ENCODE results near the gene TTLL4. TPM values are rescaled to one million over a fixed set of nuclear protein-coding genes. Genes with fewer than 3 reads are reported as not detected.

TTLL4 gene
- total RNA-seq, 2 donors from 2014 or later = 96.5 to 99.0 TPM

- no peak overlapping the region for H3K27ac Mint-ChIP-seq
- TF ChIP-seq, protein P1, sequence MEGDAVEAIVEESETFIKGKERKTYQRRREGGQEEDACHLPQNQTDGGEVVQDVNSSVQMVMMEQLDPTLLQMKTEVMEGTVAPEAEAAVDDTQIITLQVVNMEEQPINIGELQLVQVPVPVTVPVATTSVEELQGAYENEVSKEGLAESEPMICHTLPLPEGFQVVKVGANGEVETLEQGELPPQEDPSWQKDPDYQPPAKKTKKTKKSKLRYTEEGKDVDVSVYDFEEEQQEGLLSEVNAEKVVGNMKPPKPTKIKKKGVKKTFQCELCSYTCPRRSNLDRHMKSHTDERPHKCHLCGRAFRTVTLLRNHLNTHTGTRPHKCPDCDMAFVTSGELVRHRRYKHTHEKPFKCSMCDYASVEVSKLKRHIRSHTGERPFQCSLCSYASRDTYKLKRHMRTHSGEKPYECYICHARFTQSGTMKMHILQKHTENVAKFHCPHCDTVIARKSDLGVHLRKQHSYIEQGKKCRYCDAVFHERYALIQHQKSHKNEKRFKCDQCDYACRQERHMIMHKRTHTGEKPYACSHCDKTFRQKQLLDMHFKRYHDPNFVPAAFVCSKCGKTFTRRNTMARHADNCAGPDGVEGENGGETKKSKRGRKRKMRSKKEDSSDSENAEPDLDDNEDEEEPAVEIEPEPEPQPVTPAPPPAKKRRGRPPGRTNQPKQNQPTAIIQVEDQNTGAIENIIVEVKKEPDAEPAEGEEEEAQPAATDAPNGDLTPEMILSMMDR (conservative IDR thresholded peaks at IDR 0.05) = no peak
- 81 to 83% methylated on average over 1 of the region's 1 CpG for whole genome bisulfite sequencing, 2 experiments (ENCODE audit: insufficient coverage in 1 of 2, insufficient read length in 1 of 2)
These were observed 11.8 kb downstream of the TTLL4 start for GRCh38 chr2:218722419-218722818.

GRCh38 chr2:218722876-218723785 lies 12.5 kb downstream of the TTLL4 start:
- Histone ChIP-seq H3K9ac (ENCODE audit: extremely low read depth, low read length, poor library complexity, severe bottlenecking) (no peak overlapping the region), H3K4me1 (ENCODE audit: control insufficient read depth, insufficient read depth, low read length) (peaks cover 11% of the 10 kb centered on the region), H3K27ac (ENCODE audit: low read depth, low read length) (no peak overlapping the region), H3K27me3 (ENCODE audit: control insufficient read depth, insufficient read depth, low read length, poor library complexity, severe bottlenecking) (no peaks in the 10 kb centered on the region), H3K4me3 (ENCODE audit: low read length) (no peak overlapping the region), H3K36me3 (ENCODE audit: control insufficient read depth, insufficient read depth, low read length) (peaks cover 22% of the 10 kb centered on the region), H3K9me3 (ENCODE audit: control insufficient read depth, low read length) (peaks cover 30% of the 10 kb centered on the region)
- peaks cover 36% of the 10 kb centered on the region for H3K4me1 Mint-ChIP-seq
- H3K4me3 Mint-ChIP-seq = no peak overlapping the region
- H3K36me3 Mint-ChIP-seq (ENCODE audit: low read depth) = peaks cover 44% of the 10 kb centered on the region
- H3K27ac Mint-ChIP-seq = no peak overlapping the region
- no peak for DNase-seq
- H3K27me3 Mint-ChIP-seq (ENCODE audit: insufficient read depth) = no peaks in the 10 kb centered on the region
- 80 to 94% methylated on average over 1 of the region's 1 CpG for WGBS, 2 experiments (ENCODE audit: insufficient coverage in 1 of 2, insufficient read length in 1 of 2)
- TF ChIP-seq, protein P1 (conservative IDR thresholded peaks at IDR 0.05) = no peak
- H3K9me3 Mint-ChIP-seq = peaks cover 27% of the 10 kb centered on the region

More at GRCh38 chr2:218722419-218722818, 11.8 kb downstream of the TTLL4 start:
- no peaks in the 10 kb centered on the region for H3K27me3 ChIP-seq (ENCODE audit: control insufficient read depth, insufficient read depth, low read length, poor library complexity, severe bottlenecking)
- Mint-ChIP-seq H3K27me3 (ENCODE audit: insufficient read depth) (no peaks in the 10 kb centered on the region), H3K36me3 (ENCODE audit: low read depth) (peaks cover 41% of the 10 kb centered on the region), H3K4me3 (no peak overlapping the region), H3K4me1 (peaks cover 36% of the 10 kb centered on the region), H3K9me3 (peaks cover 22% of the 10 kb centered on the region)
- no peak overlapping the region for H3K9ac ChIP-seq (ENCODE audit: extremely low read depth, low read length, poor library complexity, severe bottlenecking)
- H3K9me3 ChIP-seq (ENCODE audit: control insufficient read depth, low read length) = peaks cover 25% of the 10 kb centered on the region
- H3K27ac ChIP-seq (ENCODE audit: low read depth, low read length) = no peak overlapping the region
- no peak for DNase-seq
- peaks cover 11% of the 10 kb centered on the region for H3K4me1 ChIP-seq (ENCODE audit: control insufficient read depth, insufficient read depth, low read length)
- peaks cover 21% of the 10 kb centered on the region for H3K36me3 ChIP-seq (ENCODE audit: control insufficient read depth, insufficient read depth, low read length)
- no peak overlapping the region for H3K4me3 ChIP-seq (ENCODE audit: low read length)

- Mint-ChIP-seq H3K36me3 (ENCODE audit: low read depth) (peaks cover 49% of the 10 kb centered on the region), H3K4me3 (no peak overlapping the region), H3K9me3 (peaks cover 32% of the 10 kb centered on the region), H3K27me3 (ENCODE audit: insufficient read depth) (no peaks in the 10 kb centered on the region), H3K27ac (no peak overlapping the region), H3K4me1 (peaks cover 24% of the 10 kb centered on the region)
- TF ChIP-seq, protein P1 (conservative IDR thresholded peaks at IDR 0.05) = no peak
- peak overlapping the region; percentile 6 for H3K4me3 ChIP-seq (ENCODE audit: low read length)
- H3K27ac ChIP-seq (ENCODE audit: low read depth, low read length) = no peak overlapping the region
- WGBS, 2 experiments (ENCODE audit: insufficient coverage in 1 of 2, insufficient read length in 1 of 2) = 93 to 97% methylated on average over 5 to 6 of the region's 6 CpGs
- peaks cover 10% of the 10 kb centered on the region for H3K4me1 ChIP-seq (ENCODE audit: control insufficient read depth, insufficient read depth, low read length)
- H3K9me3 ChIP-seq (ENCODE audit: control insufficient read depth, low read length) = peaks cover 38% of the 10 kb centered on the region
- peaks cover 41% of the 10 kb centered on the region for H3K36me3 ChIP-seq (ENCODE audit: control insufficient read depth, insufficient read depth, low read length)
- H3K27me3 ChIP-seq (ENCODE audit: control insufficient read depth, insufficient read depth, low read length, poor library complexity, severe bottlenecking) = no peaks in the 10 kb centered on the region
- DNase-seq = no peak
- H3K9ac ChIP-seq (ENCODE audit: extremely low read depth, low read length, poor library complexity, severe bottlenecking) = no peak overlapping the region
These were observed 15.5 kb downstream of the TTLL4 start for GRCh38 chr2:218726004-218726574.

All from endodermal cell (in vitro differentiated cells).